Vagina (tissue), 2 donors: ENCODE results near the gene TARS2. TPM values are rescaled to one million over a fixed set of nuclear protein-coding genes. Genes with fewer than 3 reads are reported as not detected.

Experiments
- DNase-seq, 2 donors: peaks; one replicate each; pipeline ENCODE4 v3.0.0-alpha.2; 2017; ENCODE audit errors: extremely low spot score in 2 of 2
- H3K27ac ChIP-seq: fragments of 200-600 bp; sonication (generic); one replicate; pipeline ENCODE4 v1.5.1; 2019
- H3K27me3 ChIP-seq: fragments of 200-600 bp; sonication (generic); one replicate; pipeline ENCODE4 v1.5.1; 2019
- H3K36me3 ChIP-seq, 2 donors: fragments of 200-600 bp; sonication (generic); one replicate each; pipeline ENCODE4 v1.5.1; 2017 to 2019
- H3K4me1 ChIP-seq: fragments of 200-600 bp; sonication (generic); one replicate; pipeline ENCODE4 v1.5.1; 2019
- H3K4me3 ChIP-seq, 2 donors: fragments of 200-600 bp; sonication (generic); 1 replicate in 1 of 2; 2 replicates in 1 of 2; pipeline ENCODE4 v1.5.1; 2016 to 2019
- H3K9me3 ChIP-seq: fragments of 200-600 bp; sonication (generic); one replicate; pipeline ENCODE4 v1.5.1; 2019
- POLR2A ChIP-seq, 2 donors: fragments of 450-650 bp; IDR thresholded peaks; one replicate each; pipeline ENCODE4 v1.6.1; 2017; ENCODE audit warnings: antibody characterized with exemption in 2 of 2, mild to moderate bottlenecking in 2 of 2, moderate library complexity in 2 of 2
- POLR2AphosphoS5 ChIP-seq, 2 donors: sonication (generic); formaldehyde crosslinking; IDR thresholded peaks; one replicate each; pipeline ENCODE4 v1.9.0; 2017; ENCODE audit warnings: antibody characterized with exemption in 2 of 2, mild to moderate bottlenecking in 2 of 2, low read depth in 1 of 2; ENCODE audit not compliant: insufficient read depth in 1 of 2
- intact Hi-C: fragments of 100-400 bp; cut with DNase I; formaldehyde crosslinking; loops from one replicate; pipeline ENCODE4 v1.15.1; 2023
- total RNA-seq: library from RNA; depleted of rRNA; stranded (reverse); fragments of >200 nt; gene quantifications from one replicate; pipeline ENCODE4 v1.2.3, GENCODE V29; 2016
- TF ChIP-seq, protein P1 (sequence below), 3 experiments: fragments of 450-650 bp in 2 of 3; fragments of 200-600 bp in 1 of 3; sonication (generic) in 1 of 3; IDR thresholded peaks; one replicate each; pipeline ENCODE4 v1.5.1; 2017 to 2019; ENCODE audit warnings: antibody characterized with exemption in 3 of 3, mild to moderate bottlenecking in 2 of 3, moderate library complexity in 2 of 3

The TARS2 gene
- total RNA-seq, 1 donor from 2014 or later: 17.4 TPM

GRCh38 chr1:150498342-150498741 lies 11.1 kb downstream of the TARS2 start:
- TF ChIP-seq POLR2A (IDR thresholded peaks at IDR 0.05) (no peak), POLR2AphosphoS5 (IDR thresholded peaks at IDR 0.05; ENCODE audit: insufficient read depth in 1 of 2, low read depth in 1 of 2) (no peak)
- TF ChIP-seq, protein P1, sequence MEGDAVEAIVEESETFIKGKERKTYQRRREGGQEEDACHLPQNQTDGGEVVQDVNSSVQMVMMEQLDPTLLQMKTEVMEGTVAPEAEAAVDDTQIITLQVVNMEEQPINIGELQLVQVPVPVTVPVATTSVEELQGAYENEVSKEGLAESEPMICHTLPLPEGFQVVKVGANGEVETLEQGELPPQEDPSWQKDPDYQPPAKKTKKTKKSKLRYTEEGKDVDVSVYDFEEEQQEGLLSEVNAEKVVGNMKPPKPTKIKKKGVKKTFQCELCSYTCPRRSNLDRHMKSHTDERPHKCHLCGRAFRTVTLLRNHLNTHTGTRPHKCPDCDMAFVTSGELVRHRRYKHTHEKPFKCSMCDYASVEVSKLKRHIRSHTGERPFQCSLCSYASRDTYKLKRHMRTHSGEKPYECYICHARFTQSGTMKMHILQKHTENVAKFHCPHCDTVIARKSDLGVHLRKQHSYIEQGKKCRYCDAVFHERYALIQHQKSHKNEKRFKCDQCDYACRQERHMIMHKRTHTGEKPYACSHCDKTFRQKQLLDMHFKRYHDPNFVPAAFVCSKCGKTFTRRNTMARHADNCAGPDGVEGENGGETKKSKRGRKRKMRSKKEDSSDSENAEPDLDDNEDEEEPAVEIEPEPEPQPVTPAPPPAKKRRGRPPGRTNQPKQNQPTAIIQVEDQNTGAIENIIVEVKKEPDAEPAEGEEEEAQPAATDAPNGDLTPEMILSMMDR (IDR thresholded peaks at IDR 0.05): no peak
- Histone ChIP-seq H3K9me3 (no peaks in the 10 kb centered on the region), H3K4me3 (no peak overlapping the region), H3K27me3 (no peaks in the 10 kb centered on the region), H3K27ac (no peak overlapping the region), H3K36me3 (peaks cover 0 to 36% of the 10 kb centered on the region in 2 donors), H3K4me1 (no peaks in the 10 kb centered on the region)
- intact Hi-C loops: no loop called here
- DNase-seq: no peak

DNA sequence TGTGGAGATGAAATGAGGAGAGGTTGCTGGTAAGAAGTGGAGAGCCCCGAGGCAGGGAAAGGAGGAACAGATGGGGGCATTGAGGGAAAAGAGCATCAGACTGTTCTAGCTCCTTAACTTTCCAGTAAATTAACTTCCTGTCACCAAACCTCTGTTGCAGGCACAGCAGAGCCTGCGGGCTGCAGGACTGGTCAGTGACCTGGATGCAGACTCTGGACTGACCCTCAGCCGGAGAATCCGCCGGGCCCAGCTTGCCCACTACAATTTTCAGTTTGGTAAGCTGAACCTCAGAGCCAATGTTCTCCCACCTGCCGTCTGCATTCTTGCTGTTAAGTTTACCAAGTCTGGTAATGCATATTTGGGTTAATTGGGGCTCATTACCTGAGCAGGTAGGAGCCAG lies 18.2 kb downstream of the TARS2 start:
- H3K27ac ChIP-seq: no peak overlapping the region
- TF ChIP-seq POLR2AphosphoS5 (IDR thresholded peaks at IDR 0.05; ENCODE audit: insufficient read depth in 1 of 2, low read depth in 1 of 2): no peak
- TF ChIP-seq, protein P1 (IDR thresholded peaks at IDR 0.05): no peak
- no peak for TF ChIP-seq POLR2A (IDR thresholded peaks at IDR 0.05)
- no peak for DNase-seq
- H3K36me3 ChIP-seq: peaks cover 0 to 49% of the 10 kb centered on the region in 2 donors
- no peak overlapping the region for H3K4me3 ChIP-seq
- H3K27me3 ChIP-seq: no peaks in the 10 kb centered on the region
- H3K9me3 ChIP-seq: no peaks in the 10 kb centered on the region
- peaks cover 25% of the 10 kb centered on the region for H3K4me1 ChIP-seq
- intact Hi-C loops: no loop called here

DNA sequence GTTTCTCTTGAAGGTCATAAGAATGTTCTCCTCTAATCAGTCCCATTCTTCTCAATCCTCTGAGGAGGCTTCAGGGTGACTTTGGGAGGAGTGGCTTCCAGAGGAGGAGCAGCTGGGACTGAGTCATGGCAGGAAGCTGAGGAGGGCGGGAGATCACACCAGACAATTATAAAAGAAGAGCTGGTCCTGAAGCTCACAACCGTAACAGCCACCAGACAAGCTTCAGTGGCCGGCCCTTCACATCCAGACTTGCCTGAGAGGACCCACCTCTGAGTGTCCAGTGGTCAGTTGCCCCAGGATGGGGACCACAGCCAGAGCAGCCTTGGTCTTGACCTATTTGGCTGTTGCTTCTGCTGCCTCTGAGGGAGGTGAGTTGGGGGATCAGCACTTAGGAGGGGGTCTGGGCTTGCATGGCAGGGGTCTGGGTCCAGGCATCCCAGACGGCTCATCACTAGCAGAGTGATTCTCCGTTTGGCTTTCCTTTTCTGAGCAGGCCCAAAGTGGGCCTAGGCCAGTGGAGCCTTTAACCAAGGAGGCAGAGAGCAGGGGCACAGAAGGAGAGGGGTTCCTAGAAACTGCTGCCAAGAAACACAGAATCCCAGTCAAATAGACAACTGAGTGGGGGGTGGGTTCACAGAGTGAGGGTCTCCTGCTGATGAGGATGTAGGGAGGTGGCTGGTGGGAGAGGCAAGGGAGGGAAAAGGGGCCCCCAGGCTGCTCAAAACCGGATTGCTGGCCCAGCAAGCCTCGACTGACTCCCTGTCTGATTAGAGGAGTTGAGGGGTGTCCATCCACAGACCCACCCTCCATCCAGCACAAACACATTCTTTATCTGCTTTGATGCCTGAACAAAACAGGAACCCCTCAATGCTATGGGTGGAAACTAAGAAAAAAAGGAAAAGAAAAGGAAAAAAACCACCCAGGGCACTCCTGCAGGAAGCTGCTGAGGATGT lies 21.0 kb downstream of the TARS2 start, which contains the start of gene ECM1:
TSS of gene ECM1 (plus strand) at position 198 of the 953 bp plus-strand sequence. CDS start at position 299, 101 bp downstream.
- H3K9me3 ChIP-seq: no peaks in the 10 kb centered on the region
- peak within 1 kb of the TSS; percentile 26 to 40 for H3K4me3 ChIP-seq
- no peaks in the 10 kb centered on the region for H3K27me3 ChIP-seq
- no peak for DNase-seq
- H3K4me1 ChIP-seq: peaks cover 40% of the 10 kb centered on the region
- TF ChIP-seq, protein P1 (IDR thresholded peaks at IDR 0.05): no peak
- TF ChIP-seq POLR2AphosphoS5 (IDR thresholded peaks at IDR 0.05; ENCODE audit: insufficient read depth in 1 of 2, low read depth in 1 of 2): peak; percentile 83 to 84
- peak in 1 of 2 donors; percentile 57 for TF ChIP-seq POLR2A (IDR thresholded peaks at IDR 0.05)
- intact Hi-C loops: no loop called here
- H3K27ac ChIP-seq: peak within 1 kb of the TSS; percentile 91
- H3K36me3 ChIP-seq: peaks cover 0 to 36% of the 10 kb centered on the region in 2 donors

DNA sequence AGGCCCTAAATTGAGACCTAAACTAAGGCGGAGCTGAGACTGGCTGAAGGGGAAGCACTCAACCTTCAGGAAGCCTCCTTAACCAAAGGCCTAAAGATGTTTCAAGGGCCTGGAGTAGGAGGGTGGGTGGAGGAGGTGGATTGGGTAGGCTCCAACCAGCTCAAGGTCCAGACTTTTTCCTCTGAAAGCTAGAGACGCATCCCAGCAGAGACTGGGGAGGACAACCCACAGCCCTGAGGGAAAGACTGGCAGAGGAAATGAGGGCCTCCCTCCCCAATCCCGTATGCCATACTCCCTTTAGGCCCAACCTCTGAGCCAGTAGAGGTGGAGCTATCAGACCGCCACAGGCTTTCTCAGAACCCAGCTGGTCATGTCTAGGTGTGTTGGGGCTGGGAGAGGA lies 21.8 kb downstream of the TARS2 start:
- Histone ChIP-seq H3K27me3 (no peaks in the 10 kb centered on the region), H3K27ac (peak overlapping the region; percentile 91), H3K4me3 (peak overlapping the region; percentile 16 to 40), H3K36me3 (peaks cover 0 to 34% of the 10 kb centered on the region in 2 donors), H3K4me1 (peaks cover 43% of the 10 kb centered on the region), H3K9me3 (no peaks in the 10 kb centered on the region)
- TF ChIP-seq POLR2A (IDR thresholded peaks at IDR 0.05) (no peak), POLR2AphosphoS5 (IDR thresholded peaks at IDR 0.05; ENCODE audit: insufficient read depth in 1 of 2, low read depth in 1 of 2) (no peak)
- TF ChIP-seq, protein P1 (IDR thresholded peaks at IDR 0.05): no peak
- DNase-seq: no peak
- intact Hi-C loops: no loop called here
